Keratinocyte (primary cell): ENCODE data around the gene SCRT2. TPM values are rescaled to one million over a fixed set of nuclear protein-coding genes. Genes with fewer than 3 reads are reported as not detected.

Source experiments
- DNase-seq: peaks from one replicate; pipeline ENCODE4 v3.0.0-alpha.2; 2011; ENCODE audit warnings: low read depth, missing footprints, low spot score
- FAIRE-seq: peaks from 2 replicates; lab custom pipeline; 2011; peaks lifted over from hg19 to GRCh38; lab: Jason Lieb, UNC
- H2AFZ ChIP-seq: 2 replicates; pipeline ENCODE4 v1.6.0; 2012; ENCODE audit warnings: low read length, control low read depth, inconsistent platforms; ENCODE audit not compliant: control insufficient read depth
- H3K27ac ChIP-seq: 2 replicates; pipeline ENCODE4 v1.5.1; 2011; ENCODE audit warnings: low read length; ENCODE audit not compliant: control insufficient read depth, insufficient read depth
- H3K27me3 ChIP-seq: 3 replicates; pipeline ENCODE4 v1.6.0; 2011; ENCODE audit warnings: low read length; ENCODE audit not compliant: control insufficient read depth, insufficient read depth; ENCODE audit errors: extremely low read depth
- H3K36me3 ChIP-seq, 2 experiments: 2 replicates in 1 of 2; 3 replicates in 1 of 2; pipeline ENCODE4 v1.5.1; 2011; ENCODE audit warnings: low read length in 2 of 2, mild to moderate bottlenecking in 1 of 2; ENCODE audit not compliant: control insufficient read depth in 2 of 2, insufficient read depth in 2 of 2; ENCODE audit errors: extremely low read depth in 1 of 2
- H3K4me1 ChIP-seq: 3 replicates; pipeline ENCODE4 v1.5.1; 2011; ENCODE audit warnings: low read length; ENCODE audit not compliant: control insufficient read depth, insufficient read depth; ENCODE audit errors: extremely low read depth
- H3K4me2 ChIP-seq: 3 replicates; pipeline ENCODE4 v1.6.0; 2011; ENCODE audit warnings: low read depth, low read length; ENCODE audit not compliant: control insufficient read depth, insufficient read depth; ENCODE audit errors: extremely low read depth
- H3K4me3 ChIP-seq, 3 experiments: fragments of 200-600 bp in 1 of 3; sonication (generic) in 1 of 3; 2 replicates in 2 of 3; 3 replicates in 1 of 3; pipeline ENCODE4 v1.5.1; 2011 to 2016; ENCODE audit warnings: low read length in 3 of 3, mild to moderate bottlenecking in 3 of 3, control low read depth in 2 of 3, inconsistent platforms in 1 of 3, low read depth in 1 of 3, mixed read lengths in 1 of 3, mixed run types in 1 of 3, moderate library complexity in 1 of 3; ENCODE audit not compliant: control insufficient read depth in 2 of 3, insufficient read depth in 2 of 3; ENCODE audit errors: extremely low read depth in 1 of 3
- H3K79me2 ChIP-seq: 2 replicates; pipeline ENCODE4 v1.6.0; 2012; ENCODE audit warnings: low read length; ENCODE audit not compliant: control insufficient read depth, insufficient read depth
- H3K9ac ChIP-seq: 3 replicates; pipeline ENCODE4 v1.6.0; 2011; ENCODE audit warnings: low read length; ENCODE audit not compliant: control insufficient read depth, insufficient read depth; ENCODE audit errors: extremely low read depth
- H3K9me1 ChIP-seq: 3 replicates; pipeline ENCODE4 v1.6.0; 2011; ENCODE audit warnings: low read length; ENCODE audit not compliant: control insufficient read depth, insufficient read depth; ENCODE audit errors: extremely low read depth
- H3K9me3 ChIP-seq: 2 replicates; pipeline ENCODE4 v1.5.1; 2012; ENCODE audit warnings: low read depth, low read length; ENCODE audit not compliant: control insufficient read depth
- H4K20me1 ChIP-seq: 3 replicates; pipeline ENCODE4 v1.6.0; 2011; ENCODE audit warnings: low read length; ENCODE audit not compliant: control insufficient read depth, insufficient read depth; ENCODE audit errors: extremely low read depth
- CTCF ChIP-seq, 3 experiments: IDR thresholded peaks in 1 of 3; conservative IDR thresholded peaks in 1 of 3; optimal IDR thresholded peaks in 1 of 3; 2 replicates in 2 of 3; 3 replicates in 1 of 3; pipeline versions ENCODE3 to v1.5.1; 2011; ENCODE audit warnings: low read length in 3 of 3, mild to moderate bottlenecking in 3 of 3, moderate library complexity in 2 of 3, control low read depth in 1 of 3, inconsistent platforms in 1 of 3; ENCODE audit not compliant: insufficient read depth in 2 of 3; ENCODE audit errors: extremely low read depth in 1 of 3
- EZH2 ChIP-seq: IDR thresholded peaks from one replicate; pipeline ENCODE4 v1.6.1; 2012; ENCODE audit warnings: inconsistent platforms, mild to moderate bottlenecking, low read length, moderate library complexity
- dilution Hi-C: fragments of 300-500 bp; cut with MboI; formaldehyde crosslinking; loops from one replicate; pipeline ENCODE4 v1.7.0; 2020; ENCODE audit warnings: low sequenced_read_pairs; ENCODE audit not compliant: extremely low pct_ligation_motif_present
- polyA plus RNA-seq, 5 experiments: library from polyadenylated mRNA; depleted of rRNA in 3 of 5; stranded (reverse) in 3 of 5; stranded (forward) in 1 of 5; unstranded in 1 of 5; fragments of >200 nt; gene quantifications; 1 replicate in 1 of 5; 2 replicates in 3 of 5; 3 replicates in 1 of 5; pipeline versions ENCODE4 v1.2.1 to v1.2.3, GENCODE V29; 2011 to 2012; ENCODE audit warnings: missing spikeins in 2 of 5, low read depth in 1 of 5, low replicate concordance in 1 of 5

The SCRT2 gene
- polyA plus RNA-seq, 1 donor (not counting 4 experiments of a cell fraction or from before 2014, with no cell fraction given): not detected

GRCh38 chr20:651713-652614 lies 23.6 kb downstream of the SCRT2 start:
- TF ChIP-seq CTCF (optimal IDR thresholded peaks at IDR 0.05 in 1 of 3, IDR thresholded peaks at IDR 0.05 in 1 of 3, conservative IDR thresholded peaks at IDR 0.05 in 1 of 3; ENCODE audit: extremely low read depth in 1 of 3, insufficient read depth in 2 of 3, low read length in 3 of 3) (no peak), EZH2 (no peak)
- peaks cover 13% of the 10 kb centered on the region for H3K4me1 ChIP-seq
- peaks cover 22 to 26% of the 10 kb centered on the region in 2 experiments for H3K36me3 ChIP-seq
- no peaks in the 10 kb centered on the region for H3K9me1 ChIP-seq
- H4K20me1 ChIP-seq: peaks cover 4% of the 10 kb centered on the region
- dilution Hi-C loops: no loop called here
- no peak for DNase-seq
- FAIRE-seq: no peak
- no peaks in the 10 kb centered on the region for H3K9me3 ChIP-seq
- peaks cover 28% of the 10 kb centered on the region for H3K79me2 ChIP-seq
- peak overlapping the region; percentile 72 to 95 (median 76) for H3K4me3 ChIP-seq
- H2AFZ ChIP-seq: no peak overlapping the region
- H3K27me3 ChIP-seq: no peaks in the 10 kb centered on the region
- H3K27ac ChIP-seq: peak overlapping the region; percentile 81
- peak overlapping the region; percentile 92 for H3K4me2 ChIP-seq
- peak overlapping the region; percentile 91 for H3K9ac ChIP-seq

- DNase-seq (no peak), FAIRE-seq (no peak)
- Histone ChIP-seq H3K4me1 (peaks cover 13% of the 10 kb centered on the region), H4K20me1 (peaks cover 4% of the 10 kb centered on the region), H3K36me3 (peaks cover 24 to 30% of the 10 kb centered on the region in 2 experiments), H3K4me2 (no peak overlapping the region), H3K9me1 (no peaks in the 10 kb centered on the region), H3K4me3 (no peak overlapping the region), H2AFZ (no peak overlapping the region), H3K9ac (no peak overlapping the region), H3K27ac (no peak overlapping the region), H3K27me3 (no peaks in the 10 kb centered on the region), H3K79me2 (peaks cover 28% of the 10 kb centered on the region), H3K9me3 (no peaks in the 10 kb centered on the region)
- dilution Hi-C loops: no loop called here
- peak in 2 of 3 experiments; percentile 2 to 20 for TF ChIP-seq CTCF (optimal IDR thresholded peaks at IDR 0.05 in 1 of 3, IDR thresholded peaks at IDR 0.05 in 1 of 3, conservative IDR thresholded peaks at IDR 0.05 in 1 of 3; ENCODE audit: extremely low read depth in 1 of 3, insufficient read depth in 2 of 3, low read length in 3 of 3)
- no peak for TF ChIP-seq EZH2
These were observed 24.6 kb downstream of the SCRT2 start for GRCh38 chr20:650954-651353.
